SW 1271 (cell line): ENCODE results near the gene GARIN1A.
A peak's percentile ranks its signal among the peaks of the same experiment; 100 is the strongest.
"Not testable (repeated sequence)": the region's sequence is repeated elsewhere in the genome, so short reads cannot be mapped to it uniquely, and the experiment has no call there.

Source experiments
- DNase-seq, 2 experiments: peaks; one replicate each; lab custom pipeline; 2025; lab: John Stamatoyannopoulos, UW

GARIN1A gene

DNA sequence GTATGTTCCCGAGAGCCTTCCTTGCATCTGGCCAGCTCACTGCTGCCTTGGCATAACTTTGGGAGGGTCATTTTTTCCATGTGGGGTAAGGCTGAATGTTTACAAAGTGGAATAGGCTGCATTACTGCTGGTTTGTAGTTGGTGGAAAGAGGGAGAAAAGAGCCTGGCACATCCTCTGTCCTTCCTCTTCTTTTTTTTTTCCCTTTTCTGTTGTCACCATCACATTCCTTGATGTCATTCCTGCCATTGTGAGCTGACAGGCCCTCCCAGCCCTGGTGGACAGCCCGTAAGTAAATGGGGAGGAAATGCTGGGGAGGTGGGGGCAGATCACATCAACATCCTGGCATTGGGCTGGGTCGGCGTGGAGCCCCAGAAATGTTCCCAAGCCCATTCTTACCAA is at the start of gene GARIN1A:
GARIN1A (plus strand) TSS at position 301 of the 400 bp plus-strand sequence. CDS start 106 bp downstream, outside the sequence.
- DNase-seq, result no peak

DNA sequence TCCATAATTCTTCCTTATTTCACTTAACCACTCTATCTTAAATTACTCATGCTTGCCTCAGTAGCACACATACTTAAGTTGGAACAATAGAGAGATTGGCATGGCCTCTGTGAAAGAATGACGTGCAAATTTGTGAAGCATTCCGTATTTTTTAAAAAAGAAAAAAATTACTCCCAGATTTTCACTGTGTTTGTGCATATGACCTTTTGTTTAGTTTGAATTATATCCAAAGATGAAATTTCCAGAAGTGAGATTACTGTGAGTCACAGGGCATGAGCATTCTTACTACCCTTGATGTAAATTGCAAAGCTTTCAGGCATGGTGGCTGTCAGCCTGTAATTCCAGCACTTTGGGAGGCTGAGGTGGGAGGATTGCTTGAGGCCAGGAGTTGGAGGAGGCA is 45.0 kb upstream of the GARIN1A start:
- not testable (repeated sequence) for DNase-seq

DNA sequence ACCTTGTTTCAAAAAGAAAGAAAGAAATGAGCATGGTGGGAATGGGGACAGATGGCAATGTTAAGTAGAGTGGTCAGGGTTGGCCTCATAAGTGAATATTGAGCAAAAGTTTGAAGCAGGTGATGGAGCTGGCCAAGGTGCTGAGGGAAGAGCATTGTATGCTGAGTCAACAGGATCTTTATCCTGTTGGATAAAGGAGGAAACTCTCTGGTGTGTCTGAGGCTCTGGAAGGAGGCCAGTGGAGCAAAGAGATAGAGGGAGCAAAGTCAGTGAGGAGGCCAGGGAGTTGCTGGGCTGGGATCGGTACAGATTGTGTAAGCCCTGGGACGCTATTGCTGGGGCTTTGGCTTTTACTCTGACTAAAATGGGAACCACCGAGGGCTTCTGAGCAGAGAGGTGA is 38.2 kb upstream of the GARIN1A start:
- not testable (repeated sequence) for DNase-seq

DNA sequence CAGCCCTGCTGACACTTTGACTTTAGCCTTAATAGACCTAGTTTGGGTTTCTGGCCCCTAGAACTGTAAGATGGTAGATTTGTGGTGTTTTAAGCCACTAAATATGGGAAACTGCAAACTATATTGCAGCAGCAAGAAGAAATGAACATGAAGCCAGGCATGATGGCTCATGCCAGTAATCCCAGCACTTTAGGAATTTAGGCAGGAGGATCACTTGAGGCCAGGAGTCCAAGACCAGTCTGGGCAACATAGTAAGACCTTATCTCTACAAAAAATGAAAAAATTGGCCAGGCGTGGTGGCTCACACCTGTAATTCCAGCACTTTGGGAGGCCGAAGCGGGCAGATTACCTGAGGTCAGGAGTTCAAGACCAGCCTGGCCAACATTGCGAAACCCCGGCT is 26.9 kb upstream of the GARIN1A start:
- not testable (repeated sequence) for DNase-seq

DNA sequence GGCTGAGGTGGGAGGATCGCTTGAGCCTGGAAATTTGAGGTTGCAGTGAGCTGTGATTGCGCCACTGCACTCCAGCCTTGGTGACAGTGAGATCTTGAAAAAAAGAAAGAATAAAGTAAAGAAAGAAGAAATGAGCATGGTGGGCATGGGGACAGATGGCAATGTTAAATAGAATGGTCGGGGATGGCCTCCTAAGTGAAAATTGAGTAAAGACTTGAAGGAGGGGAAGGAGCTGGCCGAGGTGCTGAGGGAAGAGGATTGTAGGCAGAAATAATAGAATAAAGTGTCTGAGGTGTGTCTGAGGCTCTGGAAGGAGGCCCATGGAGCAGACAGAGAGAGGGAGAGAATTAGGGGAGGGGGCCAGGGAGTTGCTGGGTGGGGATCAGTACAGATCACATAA is 26.2 kb upstream of the GARIN1A start:
- not testable (repeated sequence) for DNase-seq

DNA sequence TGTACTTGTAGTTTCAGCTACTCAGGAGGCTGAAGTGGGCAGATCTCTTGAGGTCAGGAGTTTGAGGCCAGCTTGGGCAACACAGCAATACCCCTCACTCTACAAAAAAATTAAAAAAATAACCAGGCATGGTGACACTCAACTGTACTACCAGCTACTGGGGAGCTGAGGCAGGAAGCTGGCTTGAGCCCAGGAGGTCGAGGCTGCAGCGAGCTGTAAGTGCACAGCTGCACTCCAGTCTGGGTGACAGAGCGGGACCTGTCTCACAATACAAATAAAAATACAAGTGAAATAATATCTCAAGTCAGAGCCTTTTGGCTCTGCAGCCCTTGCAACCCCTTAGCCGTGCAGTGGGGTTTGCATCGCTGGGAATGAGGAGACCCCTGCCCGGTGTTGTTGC is 25.2 kb upstream of the GARIN1A start:
- not testable (repeated sequence) for DNase-seq

DNA sequence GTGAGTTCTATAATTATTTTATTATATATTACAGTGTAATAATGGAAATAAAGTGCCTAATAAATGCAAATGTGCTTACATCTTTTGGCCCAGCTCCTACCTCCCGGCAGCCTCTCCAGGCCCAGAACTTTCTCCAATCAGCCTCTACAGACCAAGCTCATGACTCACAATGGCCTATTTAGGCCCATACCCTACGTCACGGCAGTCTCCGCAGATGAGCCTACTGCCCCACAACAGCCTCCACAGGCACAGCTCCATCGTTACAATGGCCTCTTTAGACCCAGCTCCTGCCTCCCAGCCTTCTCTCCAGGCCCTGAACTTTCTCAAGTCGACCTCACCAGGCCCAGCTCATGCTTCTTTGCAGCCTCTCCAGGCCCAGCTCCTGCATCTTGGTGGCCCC is 21.0 kb upstream of the GARIN1A start:
- not testable (repeated sequence) for DNase-seq

DNA sequence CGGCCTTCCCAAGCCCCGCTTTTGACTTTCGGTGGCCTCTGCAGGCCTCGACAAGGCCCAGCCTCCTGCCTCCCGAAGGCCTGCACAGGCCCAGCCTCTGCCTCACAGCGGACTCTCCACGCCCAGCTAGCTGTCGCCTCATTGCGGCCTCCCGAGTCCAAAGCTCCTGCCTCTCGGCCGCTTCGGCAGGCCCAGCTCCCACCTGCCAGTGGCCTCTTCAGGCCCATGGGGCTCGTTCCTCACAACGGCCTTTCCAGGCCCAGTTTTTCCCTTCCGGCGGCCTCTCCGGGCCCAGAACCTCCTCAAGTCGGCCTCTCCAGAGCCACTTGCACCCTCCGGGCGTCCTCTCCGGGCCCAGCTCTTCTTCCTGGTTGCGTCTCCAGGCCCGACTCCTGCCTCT is 19.5 kb upstream of the GARIN1A start:
- not testable (repeated sequence) for DNase-seq

DNA sequence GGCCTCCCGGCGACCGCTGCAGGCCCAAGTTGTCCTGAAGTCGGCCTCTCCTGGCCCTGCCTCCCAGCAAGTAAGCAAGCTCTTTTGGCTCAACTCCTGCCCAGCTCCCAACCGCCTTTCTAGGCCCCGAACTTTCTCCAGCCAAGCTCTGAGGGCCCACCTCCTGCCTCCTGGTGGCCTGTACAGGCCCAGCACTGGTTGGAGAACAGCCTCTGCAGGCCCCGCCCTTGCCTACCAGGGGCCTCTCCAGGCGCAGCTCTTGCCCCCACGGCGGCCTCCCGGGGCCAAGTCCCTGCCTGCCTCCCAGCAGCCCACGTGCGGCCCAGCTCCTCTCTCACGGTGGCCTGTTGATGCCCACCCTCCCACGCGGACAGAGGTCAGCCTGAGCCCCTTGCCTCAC is 18.9 kb upstream of the GARIN1A start:
- DNase-seq, result not testable (repeated sequence)

DNA sequence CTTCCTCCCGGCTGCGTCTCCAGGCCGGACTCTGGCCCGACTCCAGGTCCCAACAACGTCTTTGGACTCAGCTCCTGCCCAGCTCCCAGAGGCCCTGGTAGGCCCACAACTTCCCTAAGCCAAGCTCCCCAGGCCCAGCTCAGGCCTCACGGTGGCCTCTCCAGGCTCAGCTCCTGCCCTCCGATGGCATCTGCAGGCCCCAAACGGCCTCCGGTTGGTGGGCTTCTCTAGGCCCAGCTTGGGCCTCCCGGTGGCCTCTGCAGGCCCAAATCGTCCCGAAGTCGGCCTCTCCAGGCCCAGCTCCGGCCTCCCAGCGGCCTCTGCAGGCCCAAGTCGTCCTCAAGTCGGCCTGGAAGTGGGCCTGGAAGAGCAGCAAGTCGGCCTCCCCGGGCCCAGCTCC is 18.0 kb upstream of the GARIN1A start:
- not testable (repeated sequence) for DNase-seq

DNA sequence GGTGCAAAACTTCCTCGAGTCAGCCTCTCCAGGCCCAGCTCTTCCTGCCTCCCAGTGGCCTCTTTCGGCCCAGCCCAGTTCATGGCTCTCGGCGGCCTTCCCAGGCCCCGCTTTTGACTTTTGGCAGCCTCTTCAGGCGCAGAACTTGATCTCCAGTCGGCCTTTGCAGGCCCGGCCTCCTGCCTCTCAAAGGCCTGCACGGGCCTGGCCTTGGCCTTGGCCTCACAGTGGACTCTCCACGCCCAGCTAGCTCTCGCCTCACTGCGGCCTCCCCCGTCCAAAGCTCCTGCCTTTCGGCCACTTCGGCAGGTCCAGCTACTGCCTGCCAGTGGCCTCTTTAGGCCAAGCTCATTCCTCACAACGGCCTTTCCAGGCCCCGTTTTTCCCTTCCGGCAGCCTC is 17.6 kb upstream of the GARIN1A start:
- not testable (repeated sequence) for DNase-seq

DNA sequence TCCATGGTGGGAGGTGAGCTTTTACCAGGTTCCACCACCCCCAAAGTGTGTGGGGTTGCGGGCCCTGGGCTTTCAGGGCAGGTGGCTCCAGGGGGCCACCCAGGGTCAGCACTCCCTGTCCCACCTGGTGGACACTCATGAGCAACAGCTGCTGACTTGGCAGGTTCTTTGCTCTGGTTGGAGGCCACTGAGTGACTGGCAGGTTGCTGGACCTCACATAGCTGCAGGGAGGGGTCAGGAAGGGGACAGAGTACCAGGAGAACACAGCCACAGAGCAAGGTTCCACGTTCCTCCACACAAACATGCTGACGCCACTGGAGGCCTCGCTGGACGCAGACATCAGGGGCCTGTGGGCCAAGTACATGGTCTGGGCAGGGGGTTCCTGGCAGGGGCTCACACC is 13.7 kb upstream of the GARIN1A start:
- not testable (repeated sequence) for DNase-seq

DNA sequence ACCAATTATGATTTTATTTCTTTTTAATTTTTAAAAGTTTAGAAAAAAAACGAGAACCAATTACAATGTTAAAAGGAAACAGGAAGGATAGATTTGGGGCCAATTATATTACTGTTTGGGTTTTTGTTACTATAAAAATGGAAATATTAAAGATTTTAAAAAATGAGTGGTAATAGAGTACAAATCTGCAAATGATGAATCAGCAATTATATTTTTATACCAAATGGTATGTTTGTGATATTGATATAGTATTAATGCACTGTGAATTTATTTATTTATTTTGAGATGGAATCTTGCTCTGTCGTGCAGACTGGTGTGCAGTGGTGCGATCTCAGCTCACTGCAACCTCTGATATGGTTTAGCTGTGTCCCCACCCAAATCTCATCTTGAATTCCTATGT is 11.5 kb upstream of the GARIN1A start:
- no peak for DNase-seq

DNA sequence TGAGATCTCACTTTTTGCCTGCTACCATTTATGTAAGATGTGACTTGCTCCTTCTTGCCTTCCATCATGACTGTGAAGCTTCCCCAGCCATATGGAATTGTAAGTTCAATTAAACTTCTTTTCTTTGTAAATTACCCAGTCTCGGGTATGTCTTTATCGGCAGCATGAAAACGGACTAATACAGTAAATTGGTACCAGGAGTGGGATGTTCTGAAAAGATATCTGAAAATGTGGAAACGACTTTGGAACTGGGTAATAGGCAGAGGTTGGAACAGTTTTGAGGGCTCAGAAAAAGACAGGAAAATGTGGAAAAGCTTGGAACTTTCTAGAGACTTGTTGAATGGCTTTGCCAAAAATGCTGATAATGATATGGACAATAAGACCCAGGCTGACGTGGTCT is 10.6 kb upstream of the GARIN1A start:
- no peak for DNase-seq

DNA sequence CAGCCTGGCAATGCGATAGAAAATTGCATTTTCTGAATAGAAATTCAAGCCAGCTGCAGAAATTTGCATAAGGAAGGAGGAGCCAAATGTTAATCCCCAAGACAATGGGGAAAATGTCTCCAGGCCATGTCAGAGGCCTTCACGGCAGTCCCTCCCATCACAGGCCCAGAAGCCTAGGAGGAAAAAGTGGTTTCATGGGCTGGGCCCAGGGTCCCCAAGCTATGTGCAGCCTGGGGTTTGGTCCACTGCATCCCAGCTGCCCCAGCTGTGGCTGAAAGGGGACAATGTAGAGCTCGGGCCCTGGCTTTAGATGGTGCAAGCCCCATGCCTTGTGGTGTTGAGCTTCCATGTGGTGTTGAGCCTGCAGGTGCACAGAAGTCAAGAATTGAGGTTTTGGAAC is 10.0 kb upstream of the GARIN1A start:
- DNase-seq, result no peak

DNA sequence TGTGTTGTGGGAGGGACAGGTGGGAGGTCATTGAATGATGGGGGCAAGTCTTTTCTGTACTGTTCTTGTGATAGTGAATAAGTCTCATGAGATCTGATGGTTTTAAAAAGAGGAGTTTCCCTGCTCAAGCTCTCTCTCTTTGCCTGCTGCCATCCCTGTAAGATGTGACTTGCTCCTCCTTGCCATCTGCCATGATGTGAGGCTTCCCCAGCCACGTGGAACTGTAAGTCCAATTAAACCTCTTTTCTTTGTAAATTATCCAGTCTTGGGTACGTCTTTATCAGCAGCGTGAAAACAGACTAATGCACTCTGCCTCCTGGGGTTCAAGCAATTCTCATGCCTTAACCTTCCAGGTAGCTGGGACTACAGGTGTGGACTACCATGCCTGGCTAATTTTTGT is 8.9 kb upstream of the GARIN1A start:
- not testable (repeated sequence) for DNase-seq

DNA sequence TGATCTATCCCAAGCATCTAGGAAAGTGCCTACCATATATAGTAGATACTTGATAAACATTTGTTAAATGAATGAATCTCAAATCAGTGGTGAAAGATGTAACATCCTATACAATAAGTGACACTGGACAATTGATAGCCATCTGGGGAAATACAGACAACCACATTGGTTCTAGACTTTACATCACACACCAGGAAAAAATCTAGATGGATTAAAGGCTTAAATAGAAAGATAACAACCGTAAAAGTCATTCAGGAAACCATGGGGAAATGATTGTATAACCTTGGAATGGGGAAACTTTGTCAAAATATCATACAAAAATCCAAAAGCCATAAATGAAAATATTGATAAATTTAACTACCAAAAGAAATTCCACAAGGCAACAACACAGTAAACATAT is 7.0 kb upstream of the GARIN1A start:
- DNase-seq, result no peak

DNA sequence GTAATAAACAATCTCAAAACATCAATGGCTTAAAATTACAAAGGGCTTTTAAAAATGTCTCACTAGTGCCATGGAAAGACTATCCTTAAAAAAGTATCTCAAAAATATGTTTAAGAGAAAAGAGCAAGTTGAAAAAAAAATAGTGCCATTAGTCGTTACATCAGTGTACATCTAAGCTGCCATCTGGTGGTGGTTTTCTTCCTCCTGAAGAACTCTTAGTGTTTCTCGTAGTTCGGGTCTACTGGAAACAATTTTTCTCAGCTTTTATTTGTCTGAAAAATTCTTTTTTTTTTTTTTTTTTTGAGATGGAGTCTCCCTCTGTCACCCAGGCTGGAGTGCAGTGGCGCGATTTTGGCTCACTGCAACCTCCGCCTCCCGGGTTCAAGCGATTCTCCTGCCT is 5.9 kb upstream of the GARIN1A start:
- DNase-seq, result peak in 1 of 2 experiments; percentile 45

DNA sequence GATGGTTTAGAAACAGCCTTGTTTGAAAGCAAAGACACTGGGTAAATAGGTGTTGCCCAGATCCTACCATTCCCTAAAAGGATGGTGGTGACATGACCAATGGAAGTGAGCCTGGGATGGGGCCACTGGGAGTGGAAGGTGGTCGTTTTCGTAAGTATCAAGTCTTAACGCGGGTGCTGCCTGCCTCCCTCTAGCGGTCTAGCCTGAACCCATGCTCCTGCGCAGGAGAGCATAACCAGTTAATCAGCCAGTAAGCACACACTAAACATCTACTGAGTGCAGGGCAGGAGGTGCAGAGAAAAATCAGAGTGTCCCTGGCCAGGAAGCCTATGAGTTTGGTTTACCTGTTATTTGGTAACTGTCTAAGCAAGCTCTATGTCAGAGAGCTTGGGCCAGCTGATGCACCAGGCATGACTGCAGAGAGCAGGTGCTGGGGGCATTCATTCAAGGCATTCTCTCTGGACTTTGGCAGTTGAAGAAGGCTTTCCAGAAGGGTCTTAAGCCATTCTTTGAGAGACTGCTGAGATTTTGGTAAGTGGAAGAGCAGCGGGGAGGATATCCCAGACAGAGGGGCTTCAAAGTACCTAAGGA is 930 bp downstream of the GARIN1A start:
- no peak for DNase-seq

DNA sequence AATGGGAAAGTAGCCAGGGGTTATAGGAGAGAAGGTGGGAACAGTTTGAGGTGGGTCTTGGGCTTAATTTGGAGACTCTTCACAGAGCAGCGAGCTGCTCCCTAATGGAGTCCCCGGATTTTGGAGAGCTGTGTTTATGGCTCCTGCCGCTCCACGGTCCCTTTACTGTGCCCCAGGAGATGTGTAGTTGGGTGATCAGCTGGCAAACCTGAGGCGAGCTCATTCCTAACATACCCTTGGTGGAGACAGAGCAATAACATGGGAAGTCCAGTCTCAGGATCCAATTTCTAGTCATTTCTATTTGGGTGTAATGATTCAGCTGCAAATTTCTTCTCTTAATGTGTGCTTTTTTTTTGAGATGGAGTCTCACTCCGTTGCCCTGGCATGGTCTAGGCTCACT is 1.5 kb downstream of the GARIN1A start:
- no peak for DNase-seq

DNA sequence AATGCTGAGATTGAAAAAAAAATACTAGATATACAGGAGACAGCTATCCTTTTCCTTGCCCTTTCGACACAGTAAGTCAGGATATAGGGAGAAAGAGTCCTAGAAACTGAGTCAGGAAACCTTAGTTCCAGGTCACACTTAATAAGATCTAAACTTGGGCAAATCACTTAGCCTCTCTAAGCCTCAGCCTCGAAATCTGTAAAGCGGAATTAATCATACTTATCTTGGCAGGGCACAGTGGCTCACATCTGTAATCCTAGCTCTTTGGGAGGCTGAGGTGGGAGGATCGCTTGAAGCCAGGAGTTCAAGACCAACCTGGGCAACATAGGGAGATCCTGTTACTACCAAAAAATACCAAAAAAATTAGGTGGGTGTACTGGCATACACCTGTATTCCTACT is 4.6 kb downstream of the GARIN1A start:
- DNase-seq, result no peak

DNA sequence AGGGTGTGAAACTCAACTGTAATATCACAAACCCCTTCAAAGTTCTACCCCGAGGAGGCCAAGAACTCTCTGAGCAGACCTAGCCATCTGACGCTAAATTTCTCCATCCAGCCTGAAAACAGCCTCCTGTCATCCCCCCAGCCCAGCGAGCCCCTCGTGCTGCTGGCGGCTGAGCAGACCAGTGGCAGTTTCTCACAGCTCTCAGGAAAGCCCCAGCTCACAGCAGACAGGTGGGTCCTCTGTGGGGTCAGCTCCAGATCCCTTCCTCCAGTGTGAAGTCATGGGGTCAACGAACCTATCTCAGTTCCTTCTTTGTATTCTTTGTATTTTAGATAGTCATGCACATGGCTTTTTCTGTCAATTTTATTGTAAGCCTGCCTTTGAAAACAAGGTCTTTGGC is 7.8 kb downstream of the GARIN1A start:
- DNase-seq, result no peak

DNA sequence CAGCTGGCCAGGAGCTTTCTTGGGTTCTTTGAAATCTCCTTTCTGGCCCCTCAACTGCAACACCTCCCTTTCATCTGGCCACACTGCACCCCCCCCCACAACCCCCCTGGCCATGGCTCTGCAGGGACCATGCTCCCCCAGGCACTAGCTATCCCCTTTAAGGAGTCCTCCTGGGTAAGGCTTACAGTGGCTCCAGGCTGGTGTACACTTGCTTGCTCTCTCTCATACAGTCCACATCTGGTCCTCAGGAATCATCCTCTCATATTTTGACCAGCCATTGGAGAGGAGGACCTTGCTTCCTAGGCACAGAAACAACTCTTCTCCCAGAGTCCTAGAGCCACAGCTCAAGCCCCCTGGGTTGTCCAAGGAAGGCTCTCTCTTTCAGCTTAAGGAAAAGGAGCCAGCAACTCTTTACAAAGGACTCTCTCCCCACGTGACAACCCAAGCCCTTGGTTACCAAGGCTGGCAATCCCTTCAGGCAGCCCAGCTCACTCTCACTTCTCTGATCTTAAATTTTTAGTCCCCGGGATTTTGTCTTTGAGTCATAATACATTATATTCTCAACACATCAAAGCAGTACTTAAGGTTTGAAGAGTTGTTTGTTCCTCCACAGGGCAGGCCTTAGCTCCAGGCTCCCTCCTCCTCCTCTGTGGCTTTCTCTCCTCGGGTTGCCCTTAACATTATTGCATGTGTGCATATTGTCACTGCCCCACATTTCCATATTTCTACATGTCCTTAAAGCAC is 9.9 kb downstream of the GARIN1A start:
- no peak for DNase-seq

DNA sequence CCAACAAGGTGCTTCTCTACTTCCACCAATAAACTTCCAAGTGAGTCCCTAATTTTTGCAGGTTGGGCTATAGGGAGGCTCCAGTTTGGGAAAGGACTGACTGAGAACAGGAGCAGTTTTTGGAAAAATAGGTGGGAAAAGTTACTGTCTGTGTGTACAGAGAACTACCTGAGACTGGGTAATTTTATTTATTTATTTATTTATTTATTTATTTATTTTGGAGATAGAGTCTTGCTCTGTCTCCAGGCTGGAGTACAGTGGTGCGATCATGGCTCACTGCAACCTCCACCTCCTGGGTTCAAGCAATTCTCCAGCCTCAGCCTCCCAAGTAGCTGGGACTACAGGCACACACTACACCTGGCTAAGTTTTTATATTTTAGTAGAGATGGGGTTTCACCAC is 11.2 kb downstream of the GARIN1A start:
- DNase-seq, result not testable (repeated sequence)
